GM12891 (cell line): ENCODE measurements around the gene AIM2.
A peak's percentile ranks its signal among the peaks of the same experiment; 100 is the strongest.

Experiments used
- POLR2A ChIP-seq: IDR thresholded peaks from 2 replicates; pipeline ENCODE4 v1.6.1; 2011; ENCODE audit warnings: low read depth, low read length, control low read depth
- POLR2AphosphoS5 ChIP-seq: IDR thresholded peaks from 2 replicates; pipeline ENCODE4 v1.6.1; 2011; ENCODE audit warnings: low read depth, low read length, control low read depth
- SPI1 ChIP-seq: IDR thresholded peaks from 2 replicates; pipeline ENCODE4 v1.6.1; 2011; ENCODE audit warnings: low read depth, low read length, control low read depth
- TAF1 ChIP-seq: IDR thresholded peaks from 2 replicates; pipeline ENCODE4 v1.6.1; 2011; ENCODE audit warnings: low read depth, low read length, control low read depth

DNA sequence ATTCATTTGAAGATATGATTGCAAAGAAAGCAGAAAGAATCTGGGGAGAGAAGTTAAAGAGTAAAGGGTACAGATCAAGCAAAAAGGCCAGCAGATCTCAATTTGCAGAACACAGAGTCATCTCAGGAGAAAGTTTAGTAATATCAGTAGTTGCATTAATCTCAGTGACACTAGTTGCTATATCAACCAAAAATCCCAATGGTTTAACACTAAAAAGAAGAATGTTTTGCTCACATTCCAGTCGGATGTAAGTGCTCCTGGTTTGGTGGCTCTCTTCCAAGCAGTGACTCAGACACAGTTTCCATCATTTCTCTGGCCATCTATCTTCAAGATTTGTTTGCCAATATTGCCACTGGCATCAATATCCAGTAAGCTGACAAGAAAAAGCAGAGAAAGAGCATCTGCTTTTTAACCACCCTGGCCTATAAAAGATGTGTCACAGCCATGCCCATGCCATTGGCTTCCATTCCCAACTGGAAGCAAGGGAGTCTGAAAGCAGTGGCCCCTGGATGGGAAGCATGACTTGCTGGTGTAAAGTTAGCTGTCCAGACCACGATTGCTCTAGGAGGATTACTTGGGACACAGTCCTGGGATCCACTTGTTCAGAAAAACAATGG is 45.5 kb upstream of the AIM2 start:
- TF ChIP-seq POLR2A (no peak), POLR2AphosphoS5 (no peak), SPI1 (peak; percentile 76), TAF1 (no peak)
